HG03354 (cell line): ENCODE results near the gene RPN2.

ENCODE experiments used
- ATAC-seq: cut with Tn5 transposase; IDR thresholded peaks from one replicate; pipeline ENCODE4 v1.9.1; 2021; ENCODE audit warnings: mild to moderate bottlenecking; ENCODE audit not compliant: unreplicated experiment, poor library complexity, severe bottlenecking

RPN2 gene

DNA sequence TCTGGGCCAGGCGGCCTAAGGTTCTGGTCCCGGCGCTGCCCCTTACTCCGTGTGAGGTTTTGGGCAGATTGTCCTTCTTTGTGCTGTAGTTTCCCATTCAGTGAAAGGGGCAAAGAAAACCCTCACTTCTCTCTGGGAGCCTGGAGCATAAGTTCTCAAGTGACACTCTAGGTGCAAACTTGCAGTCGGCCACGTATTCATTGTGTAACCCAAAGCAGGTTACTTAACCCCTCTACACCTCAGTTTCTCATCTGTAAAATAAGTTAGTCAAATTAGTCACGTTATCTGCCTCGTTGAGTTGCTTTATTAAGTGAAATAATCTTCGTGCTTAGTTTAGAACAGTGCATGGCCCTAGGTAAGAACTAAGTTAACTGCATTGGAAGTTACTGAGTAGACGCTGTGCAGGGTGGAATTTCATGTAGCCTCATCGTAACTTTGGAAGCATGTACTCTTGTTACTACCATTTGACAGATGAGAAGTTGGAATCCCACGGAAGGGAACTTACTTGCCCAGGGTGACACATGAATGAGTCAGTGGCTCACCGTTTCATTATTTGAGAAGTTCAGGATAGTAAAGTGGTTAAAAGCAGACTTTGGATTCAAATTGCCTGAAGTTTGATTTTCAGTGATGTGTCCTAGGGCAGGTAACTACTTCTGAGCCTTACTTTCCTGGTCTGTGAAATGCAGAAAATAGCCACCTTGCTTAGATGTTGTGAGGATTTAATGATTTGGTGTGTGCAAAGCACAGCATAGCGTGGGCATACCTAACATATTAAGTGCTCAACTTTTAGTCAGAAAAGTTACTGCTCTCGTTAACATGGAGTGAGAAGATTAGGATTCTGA, 774 bp downstream of the RPN2 start:
- no peak for ATAC-seq

DNA sequence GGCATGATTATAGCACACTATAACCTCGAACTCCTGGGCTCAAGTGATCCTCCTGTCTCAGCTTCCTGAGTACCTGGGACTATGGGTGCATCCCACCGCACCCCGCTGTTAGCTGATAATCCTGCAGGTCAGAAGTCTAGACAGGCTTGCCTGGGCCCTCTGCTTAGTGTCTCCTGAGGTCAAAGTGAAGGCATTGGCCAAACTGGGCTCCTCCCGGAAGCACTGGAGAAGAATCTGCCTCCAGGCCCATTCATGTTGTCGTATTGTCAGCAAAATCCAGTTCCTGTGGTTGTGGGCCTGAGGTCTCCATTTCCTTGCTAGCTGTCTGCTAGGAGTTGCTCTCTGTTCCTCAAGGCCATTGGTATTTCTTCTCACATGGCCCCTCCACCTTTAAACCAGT, 6.6 kb downstream of the RPN2 start:
- ATAC-seq, result no peak

DNA sequence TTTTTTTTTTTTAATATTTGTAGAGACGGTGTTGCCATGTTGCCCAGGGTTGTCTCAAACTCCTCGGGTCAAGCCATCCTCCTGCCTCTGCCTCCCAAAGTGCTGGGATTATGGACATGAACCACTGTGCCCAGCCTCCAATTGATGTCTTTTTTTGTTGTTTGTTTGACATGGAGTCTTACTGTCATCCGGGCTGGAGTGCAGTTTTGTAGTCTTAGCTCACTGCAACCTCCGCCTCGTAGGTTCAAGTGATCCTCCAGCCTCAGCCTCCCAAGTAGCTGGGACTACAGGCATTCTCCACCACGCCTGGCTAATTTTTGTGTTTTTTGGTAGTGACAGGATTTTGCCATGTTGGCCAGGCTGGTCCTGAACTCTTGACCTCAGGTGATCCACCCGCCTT, 9.7 kb downstream of the RPN2 start:
- ATAC-seq, result no peak

DNA sequence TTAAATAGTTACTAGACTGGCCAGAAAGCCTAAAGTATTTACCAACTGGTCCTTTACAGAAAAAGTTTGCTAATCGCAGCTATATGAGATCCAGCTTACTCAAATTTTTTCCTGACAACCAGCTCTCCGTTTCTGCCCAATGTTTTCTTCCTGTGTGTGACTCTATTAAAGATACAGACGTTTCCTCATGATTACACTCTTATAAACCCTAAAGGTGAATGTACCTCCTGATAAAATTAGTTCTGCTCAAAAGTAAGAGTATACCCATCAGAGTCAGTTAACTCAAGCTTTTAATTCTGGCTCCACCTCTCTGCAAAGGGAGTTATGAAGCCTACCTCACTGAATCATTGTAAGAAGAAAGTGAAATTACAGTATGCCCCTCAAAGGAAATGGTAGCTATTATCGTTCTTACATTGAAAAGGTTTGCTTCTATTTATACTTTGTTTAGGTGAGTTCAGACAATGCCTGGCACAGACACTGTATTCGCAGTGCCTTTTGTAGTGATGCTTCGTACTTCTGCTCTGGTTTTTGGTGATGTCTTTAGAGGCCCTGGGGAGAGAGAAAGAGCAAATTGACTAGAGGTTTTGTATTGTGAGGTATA, 10.4 kb downstream of the RPN2 start:
- no peak for ATAC-seq

DNA sequence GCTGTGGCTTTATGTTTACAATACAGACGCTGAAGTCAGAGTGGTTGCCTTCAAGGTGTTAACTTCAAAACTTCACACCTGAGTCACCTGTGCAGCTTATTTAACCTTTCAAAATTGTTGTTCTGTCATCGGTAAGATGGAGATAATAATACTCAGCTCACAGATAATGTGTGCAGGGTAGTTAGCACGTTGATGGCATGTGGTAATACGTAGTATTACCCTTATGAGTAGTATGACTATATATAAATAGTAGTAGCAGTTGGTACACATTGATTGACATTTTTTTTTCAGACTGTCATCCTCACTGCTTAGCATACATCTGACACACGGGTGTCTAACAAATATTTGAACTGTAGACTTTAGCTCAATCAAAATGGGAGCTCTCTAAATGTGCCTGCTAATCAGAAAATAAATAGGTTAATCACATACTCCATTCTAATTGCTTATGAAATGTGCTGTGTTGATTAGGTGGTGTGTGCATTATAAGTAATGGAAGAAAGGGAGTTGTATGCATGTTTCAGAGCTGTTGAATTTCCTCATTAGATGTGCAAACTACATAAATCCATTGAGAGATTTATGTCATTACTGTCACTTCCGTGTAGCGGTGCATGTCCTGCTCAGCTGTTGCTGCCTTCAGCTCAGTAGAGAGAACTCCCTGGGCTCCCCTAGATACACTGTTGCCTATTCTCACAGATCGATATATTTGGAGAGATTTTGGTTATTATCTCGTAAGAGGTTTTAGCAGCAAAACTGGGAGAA, 11.4 kb downstream of the RPN2 start:
- no peak for ATAC-seq

DNA sequence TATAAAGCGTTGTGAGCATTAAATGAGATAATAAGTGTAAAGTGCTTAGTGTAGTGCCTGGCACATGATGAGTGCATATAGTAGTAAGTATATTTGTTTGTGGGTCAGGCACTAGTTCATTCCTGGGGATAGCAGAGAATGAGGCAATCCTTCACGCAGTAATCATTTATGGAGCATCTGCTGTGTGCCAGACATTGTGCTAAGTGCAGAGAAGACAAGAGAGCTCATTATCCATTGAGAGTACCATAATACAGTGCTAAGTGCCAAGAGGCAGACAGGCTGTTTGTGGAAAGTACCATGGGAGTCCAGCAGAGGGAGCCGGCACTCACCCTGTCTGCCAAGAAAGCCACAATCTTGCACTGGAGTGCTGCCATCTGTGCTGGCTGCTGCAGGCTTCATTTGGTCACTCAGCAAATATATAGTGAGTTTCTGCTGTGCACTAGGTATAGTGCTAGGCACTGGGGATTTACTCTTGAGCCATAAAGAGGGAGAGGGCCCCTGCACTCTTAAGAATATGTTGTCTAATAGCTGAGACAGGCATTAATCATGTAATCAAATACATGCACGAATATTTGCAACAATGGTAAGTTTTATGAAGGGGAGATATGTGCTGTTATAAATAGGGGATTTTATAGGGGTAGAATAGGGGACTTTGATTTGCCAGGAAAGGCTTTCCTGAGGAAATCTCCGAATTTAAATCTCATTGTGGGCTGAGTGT, 13.2 kb downstream of the RPN2 start:
- peak; percentile 85 for ATAC-seq

DNA sequence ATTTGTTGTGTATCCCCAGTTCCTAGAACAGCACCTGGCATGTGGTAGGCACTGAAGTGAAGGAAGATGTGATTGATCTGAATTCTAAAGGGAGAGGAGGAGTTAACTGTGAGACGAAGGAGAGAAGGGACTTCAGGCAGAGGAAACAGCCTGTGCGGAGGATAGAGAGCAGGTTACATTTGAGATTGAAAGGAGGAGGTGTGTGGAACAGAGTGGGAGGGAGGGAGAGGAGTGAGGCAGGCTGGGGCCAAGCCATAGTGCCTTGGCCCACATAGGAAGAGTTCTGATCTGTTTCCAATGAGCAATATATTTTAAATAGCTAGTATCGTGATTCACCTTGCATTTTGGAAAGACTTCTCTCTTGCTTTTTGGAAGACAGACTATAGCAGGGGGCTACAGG, 14.1 kb downstream of the RPN2 start:
- ATAC-seq, result no peak

DNA sequence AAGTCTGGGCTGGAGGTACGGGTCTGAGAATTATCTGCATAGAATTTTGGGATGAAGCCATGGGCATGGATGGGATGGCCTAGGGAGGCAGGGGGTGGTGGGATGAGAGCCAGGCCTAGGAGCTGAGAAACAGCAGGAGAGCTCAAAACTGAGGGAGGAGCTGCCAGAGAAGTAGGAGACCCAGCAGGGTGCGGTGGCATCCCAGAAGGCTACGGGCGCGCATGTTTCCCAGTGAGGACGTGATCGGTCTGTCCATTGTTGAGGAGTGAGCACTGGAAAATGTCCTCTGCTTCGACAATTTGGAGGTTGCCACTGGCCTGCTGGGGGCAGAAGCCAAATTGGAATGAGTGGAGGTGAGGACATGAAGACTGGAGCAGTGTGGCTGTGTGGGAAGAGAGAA, 14.7 kb downstream of the RPN2 start:
- no peak for ATAC-seq

DNA sequence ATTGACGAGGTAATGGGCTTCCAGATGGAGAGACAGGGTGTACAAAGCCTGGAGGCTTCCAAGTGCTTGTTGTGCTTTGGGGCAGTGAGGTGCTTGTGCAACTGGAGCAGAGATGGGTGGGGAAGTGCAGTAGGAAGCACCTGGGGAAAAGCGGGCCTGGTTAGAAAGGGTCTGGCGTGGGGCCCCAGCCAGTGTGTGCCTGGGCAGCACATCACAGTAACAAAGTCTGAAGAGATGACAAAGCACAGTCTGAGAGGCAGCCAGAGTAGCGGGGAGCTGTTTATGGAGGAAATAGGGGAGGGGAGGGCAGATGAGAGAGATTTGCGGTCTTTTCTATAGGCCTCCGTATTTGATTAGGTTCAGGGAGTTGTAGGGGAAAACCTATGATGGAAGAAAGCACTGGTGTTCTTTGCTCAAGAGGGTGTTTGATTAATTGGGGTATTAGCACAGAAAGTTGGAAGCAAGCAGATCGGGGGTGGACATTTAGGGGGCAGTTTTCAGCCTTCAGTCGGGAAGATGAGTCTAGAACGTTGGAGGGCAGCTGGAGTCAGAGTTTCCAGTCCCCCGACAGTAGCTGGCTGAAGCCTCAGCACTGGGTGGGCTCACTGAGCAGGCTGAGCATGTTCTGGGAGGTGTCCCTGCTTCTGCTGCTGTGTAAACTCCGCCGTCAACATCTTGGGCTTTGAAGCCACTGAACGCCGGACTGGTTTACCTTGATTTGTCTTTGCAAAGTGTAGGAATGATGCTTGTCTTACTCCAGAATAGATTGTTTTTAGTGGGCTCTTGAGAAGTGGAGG, 15.7 kb downstream of the RPN2 start:
- ATAC-seq, result no peak

DNA sequence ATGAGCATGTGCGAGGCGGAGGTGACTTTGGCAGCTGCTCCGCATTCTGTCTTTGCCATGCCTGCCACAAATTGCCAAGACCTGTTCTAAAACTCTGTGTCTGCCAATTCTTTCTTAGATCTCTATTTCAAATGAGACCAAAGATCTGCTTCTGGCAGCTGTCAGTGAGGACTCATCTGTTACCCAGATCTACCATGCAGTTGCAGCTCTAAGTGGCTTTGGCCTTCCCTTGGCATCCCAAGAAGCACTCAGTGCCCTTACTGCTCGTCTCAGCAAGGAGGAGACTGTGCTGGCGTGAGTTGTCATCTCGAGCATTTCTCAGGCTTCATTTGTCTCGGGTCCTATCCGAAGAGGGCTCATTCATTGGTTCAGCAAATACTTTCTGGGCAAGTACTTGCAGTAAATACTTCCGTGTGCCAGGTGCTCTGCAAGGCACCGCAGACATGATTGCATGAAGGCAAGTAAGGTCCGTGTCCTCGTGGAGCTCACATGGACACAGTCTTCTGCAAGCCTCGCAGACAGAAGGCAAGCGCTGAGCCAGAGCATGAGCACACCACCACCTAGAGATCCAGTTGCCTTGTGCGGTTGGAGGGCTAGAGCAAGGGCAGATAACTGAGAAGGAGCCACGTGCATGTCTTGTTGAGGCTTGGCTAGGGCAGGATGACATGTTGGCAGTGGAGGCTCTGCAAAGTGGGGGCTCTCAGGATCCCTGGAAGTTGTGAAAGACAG, 20.0 kb downstream of the RPN2 start:
- no peak for ATAC-seq

DNA sequence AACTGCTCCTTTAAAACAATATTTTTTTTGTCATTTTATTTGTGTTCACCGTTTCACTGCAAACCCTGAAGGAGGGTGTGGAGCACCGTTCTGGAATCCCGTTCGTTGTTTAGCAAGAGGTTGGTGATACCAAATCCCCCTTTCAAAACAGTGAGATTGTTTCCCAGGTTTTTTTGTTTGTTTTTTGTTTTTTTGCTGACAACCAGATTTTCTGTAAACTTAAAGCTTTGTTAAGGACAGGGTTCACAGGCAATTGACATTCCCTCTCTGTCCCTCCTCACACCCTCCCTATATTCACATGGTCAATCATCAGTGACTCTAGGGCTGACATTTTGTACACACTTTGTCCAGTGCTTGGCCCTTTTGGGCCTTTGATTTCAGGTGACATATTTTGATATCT, 21.2 kb downstream of the RPN2 start:
- no peak for ATAC-seq

DNA sequence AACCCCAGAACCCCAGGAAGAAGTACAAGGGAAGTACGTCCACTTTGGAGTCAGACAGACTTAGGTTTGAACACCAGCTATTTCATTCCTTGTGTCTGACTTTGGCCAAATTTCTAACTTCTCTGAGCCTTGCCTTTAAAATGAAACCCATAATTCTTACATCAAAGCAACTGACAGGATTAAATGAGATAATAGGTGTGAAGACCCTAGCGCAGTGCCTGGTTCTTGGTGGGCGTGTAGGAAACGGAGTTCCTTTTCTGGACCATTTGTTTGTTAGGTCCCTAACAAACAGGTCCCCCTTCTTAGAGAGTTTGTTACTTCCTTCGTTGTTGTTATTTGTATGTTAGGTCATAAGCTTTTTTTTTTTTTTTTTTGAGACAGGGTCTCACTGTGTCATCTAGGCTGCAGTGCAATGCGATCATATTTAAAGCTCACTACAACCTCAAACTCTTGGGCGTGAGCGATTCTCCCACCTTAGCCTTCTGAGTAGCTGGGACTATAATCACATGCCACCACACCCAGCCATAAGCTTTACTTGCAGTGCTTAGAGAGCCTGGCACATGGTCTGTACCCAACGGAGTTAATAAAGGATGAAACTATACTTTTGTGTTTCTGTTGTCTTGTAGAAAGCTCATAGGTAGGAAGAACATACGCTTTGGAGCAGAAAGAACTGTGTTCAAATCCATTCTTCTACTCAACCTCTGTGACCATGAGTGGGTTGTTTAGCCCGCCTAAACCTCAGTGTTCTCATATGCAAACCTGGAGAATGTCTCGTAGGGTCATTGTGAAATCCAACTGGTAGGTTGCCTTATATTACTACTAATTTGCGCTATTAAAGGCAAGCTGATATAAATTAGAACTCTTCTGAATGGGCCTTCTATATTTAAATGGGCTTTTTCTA, 22.0 kb downstream of the RPN2 start:
- no peak for ATAC-seq

DNA sequence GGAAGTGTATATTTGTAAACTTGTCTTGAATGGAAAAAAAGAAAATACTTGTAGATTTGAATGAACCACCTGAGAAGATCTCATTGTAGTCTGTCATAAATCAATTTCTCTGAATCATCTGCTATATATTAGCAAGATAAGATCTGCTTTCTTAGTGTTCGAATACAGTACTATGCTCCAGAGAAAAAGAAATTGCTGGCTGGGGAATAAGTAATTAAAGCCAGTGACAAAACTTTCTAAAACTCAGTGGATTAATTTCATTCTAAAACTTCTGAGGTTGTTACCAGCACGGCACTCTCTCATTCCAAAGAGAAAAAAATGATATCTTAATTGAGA, 22.7 kb downstream of the RPN2 start:
- ATAC-seq, result no peak

DNA sequence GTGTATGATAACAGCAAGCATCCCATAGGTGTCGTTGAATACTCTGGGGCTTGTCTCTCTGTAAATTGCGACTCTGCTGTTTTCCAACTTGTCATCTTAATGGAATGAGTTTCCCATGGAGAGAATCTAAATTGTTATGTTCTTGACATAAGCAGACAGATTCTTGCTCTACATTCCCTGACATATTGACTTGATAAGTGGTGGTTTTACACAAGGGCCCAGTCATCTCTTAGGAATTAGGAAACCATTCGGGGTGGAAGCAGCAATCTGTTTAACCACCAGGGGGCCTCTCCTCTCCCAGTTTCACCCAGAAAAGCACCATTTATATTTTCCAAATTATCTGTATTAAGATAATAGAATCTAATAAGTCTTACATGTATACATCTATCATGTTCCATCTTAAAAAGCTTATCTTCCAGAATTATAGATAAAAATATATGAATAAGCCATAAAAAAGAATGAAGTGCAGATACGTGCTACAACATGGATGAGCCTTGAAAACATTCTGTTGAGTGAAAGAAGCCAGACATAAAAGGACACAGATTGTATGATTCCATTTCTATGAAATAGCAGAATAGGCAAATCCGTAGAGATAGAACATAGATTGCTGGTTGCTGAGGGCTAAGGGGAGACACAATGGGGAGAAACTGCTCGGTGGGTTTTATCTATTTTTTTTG, 23.3 kb downstream of the RPN2 start:
- no peak for ATAC-seq

DNA sequence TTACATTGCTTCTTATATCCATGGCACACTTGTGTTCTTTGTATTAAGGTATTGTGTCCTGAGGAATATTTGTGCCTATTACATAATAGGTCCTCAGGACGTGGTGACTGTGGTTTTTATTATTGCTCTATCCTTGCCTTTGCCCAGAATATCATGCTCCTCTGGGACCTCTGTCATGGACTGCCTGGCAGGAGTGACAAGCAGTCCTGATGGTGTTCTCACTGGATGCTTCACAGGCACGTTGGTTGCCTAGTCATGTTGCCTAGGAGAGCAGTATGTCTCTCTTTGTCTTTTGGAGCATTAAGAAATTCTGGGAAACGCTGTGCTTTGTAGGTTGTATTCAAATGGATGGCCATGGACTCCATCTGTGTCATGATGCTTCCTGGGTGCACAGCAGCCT, 24.9 kb downstream of the RPN2 start:
- no peak for ATAC-seq

DNA sequence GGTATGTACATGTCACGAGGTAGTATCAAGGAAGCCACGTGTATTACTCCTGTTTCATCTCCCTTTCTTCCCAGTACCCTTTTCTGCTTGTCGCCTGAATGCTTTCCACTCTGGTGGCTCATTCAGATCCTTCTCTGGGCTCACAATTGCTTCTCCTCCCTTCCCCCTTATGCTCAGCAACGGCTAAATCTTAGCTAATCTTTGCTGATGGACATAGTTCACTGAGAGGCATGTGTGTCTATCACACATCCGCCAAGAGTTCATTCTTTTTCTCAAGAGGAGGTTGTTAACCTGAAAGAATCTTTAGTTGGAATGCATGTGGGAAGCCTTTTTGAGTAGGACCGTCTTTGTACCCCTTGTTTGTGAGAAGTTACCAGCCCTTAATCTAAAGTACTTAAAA, 26.0 kb downstream of the RPN2 start:
- ATAC-seq, result no peak

DNA sequence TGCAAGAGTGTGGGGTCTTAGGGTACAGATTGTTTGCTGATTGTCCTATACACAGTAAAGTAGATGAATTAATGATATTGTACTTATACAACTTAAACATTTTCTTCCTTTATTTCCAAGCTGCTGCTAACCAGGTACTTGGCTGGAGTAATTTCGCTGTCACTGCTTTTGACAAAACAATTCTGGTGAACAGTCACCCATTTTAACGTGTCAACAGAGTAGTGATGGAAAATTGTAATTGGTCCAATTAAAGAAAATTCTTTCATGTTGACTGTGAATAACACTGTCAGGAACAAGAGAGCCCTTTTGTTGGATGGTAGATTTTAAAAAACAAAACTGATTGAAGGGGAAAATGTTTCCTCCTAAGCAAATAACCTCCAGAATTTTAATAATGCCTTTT, 26.7 kb downstream of the RPN2 start:
- no peak for ATAC-seq

DNA sequence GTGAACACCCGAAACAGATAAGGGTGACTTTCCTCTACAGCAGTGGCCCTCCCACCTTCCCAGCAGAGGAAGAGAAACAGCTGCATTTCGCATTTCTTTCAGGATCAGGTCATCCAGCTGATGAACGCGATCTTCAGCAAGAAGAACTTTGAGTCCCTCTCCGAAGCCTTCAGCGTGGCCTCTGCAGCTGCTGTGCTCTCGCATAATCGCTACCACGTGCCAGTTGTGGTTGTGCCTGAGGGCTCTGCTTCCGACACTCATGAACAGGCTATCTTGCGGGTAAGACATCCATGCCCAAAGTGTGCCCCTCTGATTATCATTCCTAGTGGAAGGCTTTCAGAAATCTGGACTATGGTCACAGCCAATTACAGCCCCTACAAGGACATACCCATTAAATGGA, 28.0 kb downstream of the RPN2 start:
- no peak for ATAC-seq
